Esophagus muscularis mucosa (tissue), 3 donors: ENCODE results near the gene FAT2.

ENCODE experiments used
- CTCF ChIP-seq, 3 experiments: fragments of 200-600 bp in 2 of 3; fragments of 450-650 bp in 1 of 3; sonication (generic) in 2 of 3; IDR thresholded peaks; one replicate each; pipeline ENCODE4 v1.5.1; 2017 to 2019; ENCODE audit warnings: antibody characterized with exemption in 3 of 3, mild to moderate bottlenecking in 2 of 3, moderate library complexity in 1 of 3
- POLR2A ChIP-seq: fragments of 450-650 bp; IDR thresholded peaks from one replicate; pipeline ENCODE4 v1.6.1; 2017; ENCODE audit warnings: antibody characterized with exemption, moderate library complexity, mild to moderate bottlenecking, low read depth

- no peak for TF ChIP-seq POLR2A
- no peak for TF ChIP-seq CTCF (IDR thresholded peaks at IDR 0.05)
Measured at GRCh38 chr5:151598549-151598948, 7.4 kb upstream of the FAT2 start.
